Measurements from ENCODE around the gene SCGN.

The SCGN gene

GRCh38 chr6:25685896-25686295 is 33.9 kb downstream of the SCGN start:
- no peak for DNase-seq (ENCODE audit: low read depth, low spot score)

GRCh38 chr6:25686856-25687255 is 34.8 kb downstream of the SCGN start:
- DNase-seq (ENCODE audit: low read depth, low spot score), result no peak

- DNase-seq (ENCODE audit: low read depth, low spot score), result no peak
These were observed 38.0 kb downstream of the SCGN start for GRCh38 chr6:25689966-25690365.

- no peak for DNase-seq (ENCODE audit: low read depth, low spot score)
These were observed 39.9 kb downstream of the SCGN start for GRCh38 chr6:25691894-25692293.

GRCh38 chr6:25692472-25692871 is 40.5 kb downstream of the SCGN start:
- DNase-seq (ENCODE audit: low read depth, low spot score), result no peak

GRCh38 chr6:25694366-25694765 is 42.4 kb downstream of the SCGN start:
- DNase-seq (ENCODE audit: low read depth, low spot score), result no peak

GRCh38 chr6:25695671-25696070 is 43.7 kb downstream of the SCGN start:
- DNase-seq (ENCODE audit: low read depth, low spot score), result no peak

- no peak for DNase-seq (ENCODE audit: low read depth, low spot score)
These were observed 45.7 kb downstream of the SCGN start for GRCh38 chr6:25697537-25698340.

GRCh38 chr6:25698631-25699030 is 46.6 kb downstream of the SCGN start:
- no peak for DNase-seq (ENCODE audit: low read depth, low spot score)

GRCh38 chr6:25699649-25700048 is 47.6 kb downstream of the SCGN start:
- no peak for DNase-seq (ENCODE audit: low read depth, low spot score)

GRCh38 chr6:25700761-25701160 is 48.7 kb downstream of the SCGN start:
- DNase-seq (ENCODE audit: low read depth, low spot score), result no peak

GRCh38 chr6:25701807-25702206 is 49.8 kb downstream of the SCGN start:
- no peak for DNase-seq (ENCODE audit: low read depth, low spot score)

GRCh38 chr6:25703005-25703404 is 51.0 kb downstream of the SCGN start:
- no peak for DNase-seq (ENCODE audit: low read depth, low spot score)

- no peak for DNase-seq (ENCODE audit: low read depth, low spot score)
These were observed 52.0 kb downstream of the SCGN start for GRCh38 chr6:25704001-25704400.

GRCh38 chr6:25706314-25707014 is 54.4 kb downstream of the SCGN start:
- DNase-seq (ENCODE audit: low read depth, low spot score), result no peak

- DNase-seq (ENCODE audit: low read depth, low spot score), result no peak
These were observed 57.7 kb downstream of the SCGN start for GRCh38 chr6:25709761-25710160.

GRCh38 chr6:25710287-25710686 is 58.3 kb downstream of the SCGN start:
- no peak for DNase-seq (ENCODE audit: low read depth, low spot score)

- DNase-seq (ENCODE audit: low read depth, low spot score), result no peak
These were observed 61.8 kb downstream of the SCGN start for GRCh38 chr6:25713824-25714223.

GRCh38 chr6:25714765-25715164 is 62.8 kb downstream of the SCGN start:
- no peak for DNase-seq (ENCODE audit: low read depth, low spot score)

- DNase-seq (ENCODE audit: low read depth, low spot score), result no peak
These were observed 63.8 kb downstream of the SCGN start for GRCh38 chr6:25715794-25716193.

GRCh38 chr6:25717866-25718740 is 66.1 kb downstream of the SCGN start:
- DNase-seq (ENCODE audit: low read depth, low spot score), result no peak
